Parathyroid adenoma (tissue), 2 donors: Measurements from ENCODE around the gene POLR3H.
"Not testable (repeated sequence)": the region's sequence is repeated elsewhere in the genome, so short reads cannot be mapped to it uniquely, and the experiment has no call there.

Source experiments
- H2AFZ ChIP-seq: fragments of 300-600 bp; sonication (generic); one replicate; pipeline ENCODE4 v1.7.0; 2017; ENCODE audit warnings: antibody characterized with exemption, mild to moderate bottlenecking
- H3K27ac ChIP-seq: fragments of 300-600 bp; sonication (generic); one replicate; pipeline ENCODE4 v1.7.0; 2017
- H3K27me3 ChIP-seq: fragments of 300-600 bp; sonication (generic); one replicate; pipeline ENCODE4 v1.7.0; 2017; ENCODE audit warnings: low read length; ENCODE audit not compliant: control insufficient read depth, insufficient read depth
- H3K36me3 ChIP-seq: fragments of 300-600 bp; sonication (generic); one replicate; pipeline ENCODE4 v1.7.0; 2017; ENCODE audit warnings: low read length; ENCODE audit not compliant: control insufficient read depth, insufficient read depth
- H3K4me1 ChIP-seq: fragments of 300-600 bp; sonication (generic); one replicate; pipeline ENCODE4 v1.7.0; 2017; ENCODE audit warnings: control low read depth
- H3K4me2 ChIP-seq: fragments of 300-600 bp; sonication (generic); one replicate; pipeline ENCODE4 v1.7.0; 2017; ENCODE audit warnings: low read length
- H3K4me3 ChIP-seq: fragments of 300-600 bp; sonication (generic); one replicate; pipeline ENCODE4 v1.7.0; 2017; ENCODE audit warnings: low read depth, low read length
- H3K79me2 ChIP-seq: fragments of 300-600 bp; sonication (generic); one replicate; pipeline ENCODE4 v1.7.0; 2017; ENCODE audit warnings: control low read depth
- H3K9ac ChIP-seq: fragments of 300-600 bp; sonication (generic); one replicate; pipeline ENCODE4 v1.7.0; 2017; ENCODE audit warnings: mild to moderate bottlenecking
- H3K9me3 ChIP-seq: fragments of 300-600 bp; sonication (generic); one replicate; pipeline ENCODE4 v1.7.0; 2017; ENCODE audit warnings: low read length; ENCODE audit not compliant: control insufficient read depth
- TF ChIP-seq, protein P1 (sequence below): fragments of 300-600 bp; sonication (generic); IDR thresholded peaks from one replicate; pipeline ENCODE4 v1.7.0; 2017; ENCODE audit warnings: antibody characterized with exemption, mild to moderate bottlenecking
- donor health status: primary hyperparathyroidism.

POLR3H gene

DNA sequence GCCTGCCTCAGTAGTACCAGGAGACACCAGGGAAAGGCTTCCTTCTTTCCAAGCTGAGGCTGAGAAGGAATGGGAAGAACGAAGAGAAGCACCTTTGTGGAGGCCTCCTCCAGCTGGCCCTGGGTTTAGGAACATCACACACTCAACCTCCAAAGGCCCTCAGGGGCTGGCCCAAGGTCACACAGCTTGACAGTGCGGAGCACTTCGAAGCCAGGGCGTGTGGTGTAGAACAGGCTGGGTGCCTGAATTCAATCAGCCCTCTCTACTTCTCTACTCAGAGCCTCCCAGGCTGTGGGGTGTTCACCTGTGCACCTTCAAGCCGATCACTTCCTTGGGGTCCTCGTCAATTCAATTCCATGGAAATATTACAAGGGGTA is 15.8 kb upstream of the POLR3H start:
- TF ChIP-seq, protein P1, sequence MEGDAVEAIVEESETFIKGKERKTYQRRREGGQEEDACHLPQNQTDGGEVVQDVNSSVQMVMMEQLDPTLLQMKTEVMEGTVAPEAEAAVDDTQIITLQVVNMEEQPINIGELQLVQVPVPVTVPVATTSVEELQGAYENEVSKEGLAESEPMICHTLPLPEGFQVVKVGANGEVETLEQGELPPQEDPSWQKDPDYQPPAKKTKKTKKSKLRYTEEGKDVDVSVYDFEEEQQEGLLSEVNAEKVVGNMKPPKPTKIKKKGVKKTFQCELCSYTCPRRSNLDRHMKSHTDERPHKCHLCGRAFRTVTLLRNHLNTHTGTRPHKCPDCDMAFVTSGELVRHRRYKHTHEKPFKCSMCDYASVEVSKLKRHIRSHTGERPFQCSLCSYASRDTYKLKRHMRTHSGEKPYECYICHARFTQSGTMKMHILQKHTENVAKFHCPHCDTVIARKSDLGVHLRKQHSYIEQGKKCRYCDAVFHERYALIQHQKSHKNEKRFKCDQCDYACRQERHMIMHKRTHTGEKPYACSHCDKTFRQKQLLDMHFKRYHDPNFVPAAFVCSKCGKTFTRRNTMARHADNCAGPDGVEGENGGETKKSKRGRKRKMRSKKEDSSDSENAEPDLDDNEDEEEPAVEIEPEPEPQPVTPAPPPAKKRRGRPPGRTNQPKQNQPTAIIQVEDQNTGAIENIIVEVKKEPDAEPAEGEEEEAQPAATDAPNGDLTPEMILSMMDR, result no peak
- H2AFZ ChIP-seq, result no peak overlapping the region

DNA sequence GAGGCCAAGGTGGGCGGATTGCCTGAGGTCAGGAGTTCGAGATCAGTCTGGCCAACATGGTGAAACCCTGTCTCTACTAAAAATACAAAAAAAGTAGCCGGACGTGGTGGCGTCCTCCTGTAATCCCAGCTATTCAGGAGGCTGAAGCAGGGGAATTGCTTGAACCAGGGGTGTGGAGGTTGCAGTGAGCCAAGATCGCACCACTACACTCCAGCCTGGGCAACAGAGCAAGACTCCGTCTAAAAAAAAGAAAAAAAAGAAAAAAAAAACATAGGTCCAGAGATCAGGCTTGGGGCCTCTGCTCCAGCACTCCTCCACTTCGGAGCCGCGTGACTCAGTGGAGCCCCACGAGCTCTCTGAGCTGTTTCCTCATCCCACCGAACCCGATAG is 14.0 kb upstream of the POLR3H start:
- not testable (repeated sequence) for H3K4me2 ChIP-seq, H3K27me3 ChIP-seq, H3K36me3 ChIP-seq, H3K4me1 ChIP-seq, H3K27ac ChIP-seq, H2AFZ ChIP-seq, H3K79me2 ChIP-seq, H3K9me3 ChIP-seq, H3K9ac ChIP-seq, H3K4me3 ChIP-seq

More for the DNA sequence above, 15.8 kb upstream of the POLR3H start:
- no peaks in the 10 kb centered on the region for H3K36me3 ChIP-seq
- no peaks in the 10 kb centered on the region for H3K27me3 ChIP-seq
- no peaks in the 10 kb centered on the region for H3K9me3 ChIP-seq
- no peak overlapping the region for H3K9ac ChIP-seq
- H3K27ac ChIP-seq, result no peak overlapping the region
- no peaks in the 10 kb centered on the region for H3K79me2 ChIP-seq
- no peak overlapping the region for H3K4me2 ChIP-seq
- no peaks in the 10 kb centered on the region for H3K4me1 ChIP-seq
- no peak overlapping the region for H3K4me3 ChIP-seq

DNA sequence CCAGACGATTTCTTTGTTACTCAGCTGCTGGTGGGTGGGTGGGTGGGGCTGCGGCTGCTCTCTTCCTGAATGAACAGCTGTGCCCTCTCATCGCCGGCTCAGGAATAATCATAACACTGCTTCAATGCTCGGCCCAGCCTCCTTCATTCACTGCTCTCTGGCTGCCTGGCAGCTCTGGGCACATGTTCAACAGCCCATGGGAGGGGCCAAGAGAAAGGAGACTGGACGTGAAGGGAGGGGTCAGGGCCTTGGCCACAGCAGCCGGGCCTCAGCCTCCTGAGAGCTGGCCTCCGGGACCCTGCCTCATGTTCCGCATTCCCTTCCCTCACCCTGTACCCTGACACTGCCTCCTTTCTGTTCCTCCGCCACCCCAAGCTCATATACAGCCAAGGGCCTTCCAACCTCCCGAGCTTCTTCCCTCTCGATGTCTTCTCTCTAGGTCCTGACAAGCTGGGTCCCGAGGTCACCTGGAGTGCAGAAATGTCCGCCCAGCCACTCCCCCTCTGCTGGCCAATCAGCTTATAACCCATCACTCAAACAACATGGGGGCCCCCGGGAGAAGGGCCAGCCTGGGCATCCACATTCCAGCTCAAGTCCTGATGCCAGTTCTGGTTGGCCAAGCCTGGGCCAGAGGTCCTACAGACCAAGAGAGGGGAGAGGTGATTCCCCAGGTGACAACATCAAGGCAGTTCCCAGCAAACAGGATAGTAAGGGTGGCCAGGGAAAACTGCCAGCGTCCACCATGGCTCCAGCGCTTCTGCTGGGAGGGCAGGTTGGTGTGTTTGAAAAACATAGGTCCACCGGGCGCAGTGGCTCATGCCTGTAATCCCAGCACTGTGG is 13.4 kb upstream of the POLR3H start:
- Histone ChIP-seq H3K9ac (no peak overlapping the region), H3K9me3 (no peaks in the 10 kb centered on the region), H3K4me2 (no peak overlapping the region), H3K4me1 (no peaks in the 10 kb centered on the region), H3K27ac (no peak overlapping the region), H3K36me3 (no peaks in the 10 kb centered on the region), H3K27me3 (no peaks in the 10 kb centered on the region), H3K4me3 (no peak overlapping the region), H3K79me2 (no peaks in the 10 kb centered on the region), H2AFZ (no peak overlapping the region)
- TF ChIP-seq, protein P1, result no peak

DNA sequence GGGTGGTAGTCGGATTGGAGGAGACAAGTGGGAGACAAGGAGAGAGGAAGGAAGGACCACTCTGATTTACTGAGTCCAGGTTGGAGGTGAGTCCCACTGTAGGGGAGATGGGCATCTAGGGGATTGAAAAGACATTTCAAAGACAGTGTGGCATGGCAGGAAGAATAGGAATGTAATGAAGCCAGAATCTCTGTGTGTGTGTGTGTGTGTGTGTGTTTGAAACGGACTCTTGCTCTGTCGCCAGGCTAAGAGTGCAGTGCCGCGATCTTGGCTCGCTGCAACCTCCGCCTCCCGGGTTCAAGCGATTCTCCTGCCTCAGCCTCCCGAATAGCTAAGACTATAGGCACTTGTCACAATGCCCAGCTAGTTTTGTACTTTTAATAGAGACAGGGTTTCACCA is 12.3 kb upstream of the POLR3H start:
- no peak overlapping the region for H3K4me2 ChIP-seq
- H3K9ac ChIP-seq, result no peak overlapping the region
- TF ChIP-seq, protein P1, result no peak
- no peaks in the 10 kb centered on the region for H3K9me3 ChIP-seq
- no peak overlapping the region for H3K27ac ChIP-seq
- no peaks in the 10 kb centered on the region for H3K4me1 ChIP-seq
- no peaks in the 10 kb centered on the region for H3K27me3 ChIP-seq
- H3K36me3 ChIP-seq, result no peaks in the 10 kb centered on the region
- no peak overlapping the region for H2AFZ ChIP-seq
- H3K4me3 ChIP-seq, result no peak overlapping the region
- no peaks in the 10 kb centered on the region for H3K79me2 ChIP-seq

DNA sequence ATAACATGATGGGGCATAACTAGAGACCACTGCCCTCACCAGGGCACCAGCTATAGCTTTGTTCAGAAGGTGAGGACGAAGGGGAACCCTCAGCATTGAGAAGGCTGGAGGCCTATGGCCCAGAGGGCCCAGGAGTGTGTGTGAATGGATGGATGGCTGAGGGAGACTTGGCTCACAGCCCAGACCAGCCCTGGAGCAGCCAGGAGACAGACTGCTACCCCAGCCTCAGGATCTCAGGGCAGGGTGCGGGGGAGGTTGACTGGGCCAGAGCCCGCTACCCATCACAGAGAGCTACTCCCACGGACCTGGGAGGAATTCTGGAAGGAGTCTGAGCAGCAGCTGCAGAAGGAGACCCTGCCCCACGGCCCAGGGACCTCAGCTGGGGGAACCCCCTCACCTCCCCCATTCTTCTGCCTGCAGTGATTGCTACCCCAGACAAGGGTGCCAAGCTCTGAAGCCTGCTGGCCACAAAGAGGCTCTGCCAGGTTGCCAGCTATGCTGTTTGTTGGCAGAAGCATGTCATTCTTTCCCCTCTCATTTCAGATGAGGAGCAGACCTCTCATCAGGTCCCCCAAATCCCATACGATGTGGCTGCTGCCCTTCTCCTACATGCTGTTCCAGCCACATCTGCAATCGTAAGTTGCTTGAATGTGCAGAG is 11.2 kb upstream of the POLR3H start:
- H3K36me3 ChIP-seq, result no peaks in the 10 kb centered on the region
- H3K27ac ChIP-seq, result no peak overlapping the region
- no peaks in the 10 kb centered on the region for H3K4me1 ChIP-seq
- no peaks in the 10 kb centered on the region for H3K79me2 ChIP-seq
- no peak overlapping the region for H2AFZ ChIP-seq
- H3K4me2 ChIP-seq, result no peak overlapping the region
- no peak overlapping the region for H3K4me3 ChIP-seq
- H3K27me3 ChIP-seq, result no peaks in the 10 kb centered on the region
- H3K9me3 ChIP-seq, result no peaks in the 10 kb centered on the region
- TF ChIP-seq, protein P1, result no peak
- H3K9ac ChIP-seq, result no peak overlapping the region
